ENCODE measurements around the gene VIL1. TPM values are rescaled to one million over a fixed set of nuclear protein-coding genes. Genes with fewer than 3 reads are reported as not detected.
A peak's percentile ranks its signal among the peaks of the same experiment; 100 is the strongest.

VIL1 gene
- total RNA-seq, 2 donors from 2014 or later, result 0.32 to 6.2 TPM

GRCh38 chr2:218428846-218429558 lies 10.1 kb downstream of the VIL1 start:
- H3K9me3 ChIP-seq (ENCODE audit: control insufficient read depth, low read length, poor library complexity, severe bottlenecking), result no peaks in the 10 kb centered on the region
- no peak for DNase-seq
- peaks cover 8% of the 10 kb centered on the region for H3K4me1 Mint-ChIP-seq
- H3K36me3 Mint-ChIP-seq (ENCODE audit: low read depth), result no peaks in the 10 kb centered on the region
- ATAC-seq, result no peak
- H3K27ac Mint-ChIP-seq, result peak overlapping the region; percentile 37
- no peak overlapping the region for H3K4me3 Mint-ChIP-seq
- H3K27me3 Mint-ChIP-seq, result no peaks in the 10 kb centered on the region

DNA sequence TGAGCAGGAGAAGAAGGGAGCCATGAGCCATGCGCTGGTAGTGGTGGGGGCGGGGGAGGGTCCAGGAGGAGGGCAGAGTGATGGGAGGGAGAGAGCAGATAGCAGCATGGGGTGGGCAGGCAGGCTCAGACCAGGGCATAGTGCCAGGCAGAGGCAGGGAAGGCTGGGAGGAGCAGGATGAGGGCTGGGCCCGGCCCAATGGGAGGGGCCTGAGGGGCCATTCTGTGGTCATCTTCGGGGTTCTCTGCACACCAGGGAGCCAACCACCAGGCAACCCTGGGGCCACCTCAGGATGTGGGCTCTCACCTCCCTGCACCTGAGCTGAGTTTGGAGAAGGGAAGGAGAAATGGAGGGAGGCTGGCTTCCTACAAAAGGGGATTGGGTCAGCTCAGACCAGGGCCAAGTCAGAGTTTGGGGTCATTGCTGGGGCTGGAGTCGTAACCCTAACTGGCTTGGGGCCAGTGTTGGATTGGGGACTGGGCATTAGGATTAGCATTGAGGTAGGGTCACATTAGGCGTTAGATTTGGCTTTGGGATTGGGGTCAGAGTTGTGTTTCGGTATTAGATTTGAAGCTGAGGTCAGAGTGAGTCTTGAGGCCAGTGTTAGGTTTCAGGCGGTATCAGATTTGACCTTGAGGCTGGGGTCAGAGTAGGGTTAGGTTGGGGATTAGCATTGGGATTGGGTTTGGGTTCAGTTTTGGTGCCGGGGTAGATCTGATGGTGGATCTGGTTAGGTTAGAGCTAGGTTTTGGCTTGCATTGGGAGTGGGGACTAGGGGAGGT lies 11.2 kb downstream of the VIL1 start:
- H3K4me3 Mint-ChIP-seq, result peak overlapping the region; percentile 8
- ATAC-seq, result no peak
- H3K36me3 Mint-ChIP-seq (ENCODE audit: low read depth), result peaks cover 2% of the 10 kb centered on the region
- no peaks in the 10 kb centered on the region for H3K27me3 Mint-ChIP-seq
- DNase-seq, result no peak
- no peaks in the 10 kb centered on the region for H3K9me3 ChIP-seq (ENCODE audit: control insufficient read depth, low read length, poor library complexity, severe bottlenecking)
- H3K27ac Mint-ChIP-seq, result peak overlapping the region; percentile 62
- peaks cover 12% of the 10 kb centered on the region for H3K4me1 Mint-ChIP-seq

DNA sequence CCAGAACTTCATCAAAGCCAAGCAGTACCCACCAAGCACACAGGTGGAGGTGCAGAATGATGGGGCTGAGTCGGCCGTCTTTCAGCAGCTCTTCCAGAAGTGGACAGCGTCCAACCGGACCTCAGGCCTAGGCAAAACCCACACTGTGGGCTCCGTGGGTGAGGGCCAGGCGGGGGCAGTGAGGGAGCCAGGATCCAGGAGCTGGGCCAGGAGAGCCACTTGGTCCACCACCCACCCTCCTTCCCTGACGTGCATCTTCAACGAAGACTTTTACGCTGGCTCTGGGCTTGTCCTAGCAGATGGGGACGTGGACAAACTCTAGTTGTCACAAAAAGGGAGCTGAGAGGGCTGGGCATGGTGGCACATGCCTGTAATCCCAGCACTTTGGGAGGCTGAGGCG lies 11.8 kb downstream of the VIL1 start:
- Mint-ChIP-seq H3K4me1 (peaks cover 12% of the 10 kb centered on the region), H3K27ac (peak overlapping the region; percentile 62), H3K36me3 (ENCODE audit: low read depth) (peaks cover 2% of the 10 kb centered on the region), H3K4me3 (no peak overlapping the region), H3K27me3 (no peaks in the 10 kb centered on the region)
- ATAC-seq, result no peak
- H3K9me3 ChIP-seq (ENCODE audit: control insufficient read depth, low read length, poor library complexity, severe bottlenecking), result no peaks in the 10 kb centered on the region
- DNase-seq, result no peak

GRCh38 chr2:218431878-218432277 lies 13.0 kb downstream of the VIL1 start:
- H3K4me3 Mint-ChIP-seq, result no peak overlapping the region
- H3K27me3 Mint-ChIP-seq, result no peaks in the 10 kb centered on the region
- peaks cover 2% of the 10 kb centered on the region for H3K36me3 Mint-ChIP-seq (ENCODE audit: low read depth)
- H3K9me3 ChIP-seq (ENCODE audit: control insufficient read depth, low read length, poor library complexity, severe bottlenecking), result no peaks in the 10 kb centered on the region
- DNase-seq (no peak), ATAC-seq (no peak)
- H3K27ac Mint-ChIP-seq, result no peak overlapping the region
- peaks cover 12% of the 10 kb centered on the region for H3K4me1 Mint-ChIP-seq

DNA sequence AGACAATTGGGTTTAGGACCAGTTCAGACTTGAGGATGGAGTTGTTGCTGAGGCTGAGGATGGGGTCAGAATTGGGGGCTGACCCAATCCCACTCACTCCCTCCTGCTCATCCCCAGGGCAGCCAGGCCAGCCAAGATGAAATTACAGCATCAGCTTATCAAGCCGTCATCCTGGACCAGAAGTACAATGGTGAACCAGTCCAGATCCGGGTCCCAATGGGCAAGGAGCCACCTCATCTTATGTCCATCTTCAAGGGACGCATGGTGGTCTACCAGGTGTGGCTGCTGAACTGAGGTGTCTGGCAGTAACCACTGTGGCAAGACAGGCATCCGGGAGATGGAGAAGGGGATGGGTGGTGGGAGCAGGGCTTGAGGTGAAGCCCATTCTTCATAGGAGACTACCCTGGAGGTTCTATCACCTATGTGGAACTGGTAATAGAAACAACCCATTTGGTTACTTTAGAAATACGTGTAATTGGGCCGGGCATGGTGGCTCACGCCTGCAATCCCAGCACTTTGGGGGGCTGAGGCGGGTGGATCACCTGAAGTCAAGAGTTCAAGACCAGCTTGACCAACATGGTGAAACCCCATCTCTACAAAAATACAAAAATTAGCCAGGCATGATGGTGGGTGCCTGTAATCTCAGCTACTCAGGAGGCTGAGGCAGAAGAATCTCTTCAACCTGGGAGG lies 13.9 kb downstream of the VIL1 start:
- Mint-ChIP-seq H3K27ac (no peak overlapping the region), H3K4me1 (peaks cover 12% of the 10 kb centered on the region), H3K36me3 (ENCODE audit: low read depth) (peaks cover 2% of the 10 kb centered on the region), H3K4me3 (no peak overlapping the region), H3K27me3 (no peaks in the 10 kb centered on the region)
- ATAC-seq, result no peak
- H3K9me3 ChIP-seq (ENCODE audit: control insufficient read depth, low read length, poor library complexity, severe bottlenecking), result no peaks in the 10 kb centered on the region
- DNase-seq, result no peak

DNA sequence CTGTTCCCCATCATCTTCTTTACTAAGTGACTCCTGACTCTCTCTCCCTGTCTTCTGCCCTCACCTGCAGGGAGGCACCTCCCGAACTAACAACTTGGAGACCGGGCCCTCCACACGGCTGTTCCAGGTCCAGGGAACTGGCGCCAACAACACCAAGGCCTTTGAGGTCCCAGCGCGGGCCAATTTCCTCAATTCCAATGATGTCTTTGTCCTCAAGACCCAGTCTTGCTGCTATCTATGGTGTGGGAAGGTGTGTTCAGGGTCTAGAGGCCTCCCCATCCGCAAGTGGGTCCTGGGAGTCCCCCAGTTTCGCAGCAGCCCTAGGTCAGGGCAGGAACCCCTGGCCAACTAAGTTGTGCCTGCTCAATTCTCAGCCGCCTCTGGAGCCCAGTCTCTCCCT lies 15.5 kb downstream of the VIL1 start:
- Mint-ChIP-seq H3K4me1 (peaks cover 14% of the 10 kb centered on the region), H3K27ac (peak overlapping the region; percentile 81), H3K4me3 (no peak overlapping the region), H3K36me3 (ENCODE audit: low read depth) (peaks cover 2% of the 10 kb centered on the region), H3K27me3 (no peaks in the 10 kb centered on the region)
- no peaks in the 10 kb centered on the region for H3K9me3 ChIP-seq (ENCODE audit: control insufficient read depth, low read length, poor library complexity, severe bottlenecking)
- no peak for ATAC-seq
- DNase-seq, result no peak

GRCh38 chr2:218435003-218435982 lies 16.4 kb downstream of the VIL1 start:
- Mint-ChIP-seq H3K27me3 (no peaks in the 10 kb centered on the region), H3K27ac (peak overlapping the region; percentile 81), H3K36me3 (ENCODE audit: low read depth) (peaks cover 2% of the 10 kb centered on the region), H3K4me3 (no peak overlapping the region), H3K4me1 (peaks cover 12% of the 10 kb centered on the region)
- no peak for DNase-seq
- ATAC-seq, result no peak
- no peaks in the 10 kb centered on the region for H3K9me3 ChIP-seq (ENCODE audit: control insufficient read depth, low read length, poor library complexity, severe bottlenecking)

GRCh38 chr2:218436992-218437391 lies 18.1 kb downstream of the VIL1 start:
- H3K36me3 Mint-ChIP-seq (ENCODE audit: low read depth), result peaks cover 2% of the 10 kb centered on the region
- no peaks in the 10 kb centered on the region for H3K9me3 ChIP-seq (ENCODE audit: control insufficient read depth, low read length, poor library complexity, severe bottlenecking)
- peak overlapping the region; percentile 77 for H3K27ac Mint-ChIP-seq
- no peak for DNase-seq
- ATAC-seq, result no peak
- H3K4me3 Mint-ChIP-seq, result no peak overlapping the region
- peaks cover 12% of the 10 kb centered on the region for H3K4me1 Mint-ChIP-seq
- H3K27me3 Mint-ChIP-seq, result no peaks in the 10 kb centered on the region

DNA sequence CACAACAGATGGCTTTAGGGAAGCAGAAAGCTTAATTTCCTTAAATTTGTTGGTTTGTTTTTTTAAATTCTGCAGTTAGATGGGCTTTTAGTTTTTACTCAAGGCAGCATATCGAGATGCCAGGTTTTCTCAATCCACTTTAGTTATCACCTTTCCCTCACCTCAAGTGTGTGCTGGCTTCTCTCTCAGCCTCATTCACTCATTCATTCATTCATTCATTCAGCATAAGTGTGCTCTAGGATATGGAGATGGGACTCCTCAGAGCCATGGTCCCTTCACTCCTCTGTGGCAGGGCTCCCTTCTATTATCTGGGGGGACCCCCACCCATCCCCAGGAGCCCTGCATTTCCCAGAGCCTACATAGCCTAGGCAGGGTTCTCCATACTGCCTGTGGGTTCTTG lies 19.0 kb downstream of the VIL1 start:
- no peak overlapping the region for H3K27ac Mint-ChIP-seq
- H3K4me3 Mint-ChIP-seq, result no peak overlapping the region
- peaks cover 11% of the 10 kb centered on the region for H3K4me1 Mint-ChIP-seq
- peaks cover 2% of the 10 kb centered on the region for H3K36me3 Mint-ChIP-seq (ENCODE audit: low read depth)
- ATAC-seq (no peak), DNase-seq (no peak)
- no peaks in the 10 kb centered on the region for H3K27me3 Mint-ChIP-seq
- no peaks in the 10 kb centered on the region for H3K9me3 ChIP-seq (ENCODE audit: control insufficient read depth, low read length, poor library complexity, severe bottlenecking)

- Mint-ChIP-seq H3K36me3 (ENCODE audit: low read depth) (peaks cover 2% of the 10 kb centered on the region), H3K4me3 (no peak overlapping the region), H3K4me1 (peaks cover 11% of the 10 kb centered on the region), H3K27ac (no peak overlapping the region), H3K27me3 (no peaks in the 10 kb centered on the region)
- ATAC-seq, result no peak
- no peak for DNase-seq
- H3K9me3 ChIP-seq (ENCODE audit: control insufficient read depth, low read length, poor library complexity, severe bottlenecking), result no peaks in the 10 kb centered on the region
Measured at GRCh38 chr2:218438596-218438995, 19.7 kb downstream of the VIL1 start.

DNA sequence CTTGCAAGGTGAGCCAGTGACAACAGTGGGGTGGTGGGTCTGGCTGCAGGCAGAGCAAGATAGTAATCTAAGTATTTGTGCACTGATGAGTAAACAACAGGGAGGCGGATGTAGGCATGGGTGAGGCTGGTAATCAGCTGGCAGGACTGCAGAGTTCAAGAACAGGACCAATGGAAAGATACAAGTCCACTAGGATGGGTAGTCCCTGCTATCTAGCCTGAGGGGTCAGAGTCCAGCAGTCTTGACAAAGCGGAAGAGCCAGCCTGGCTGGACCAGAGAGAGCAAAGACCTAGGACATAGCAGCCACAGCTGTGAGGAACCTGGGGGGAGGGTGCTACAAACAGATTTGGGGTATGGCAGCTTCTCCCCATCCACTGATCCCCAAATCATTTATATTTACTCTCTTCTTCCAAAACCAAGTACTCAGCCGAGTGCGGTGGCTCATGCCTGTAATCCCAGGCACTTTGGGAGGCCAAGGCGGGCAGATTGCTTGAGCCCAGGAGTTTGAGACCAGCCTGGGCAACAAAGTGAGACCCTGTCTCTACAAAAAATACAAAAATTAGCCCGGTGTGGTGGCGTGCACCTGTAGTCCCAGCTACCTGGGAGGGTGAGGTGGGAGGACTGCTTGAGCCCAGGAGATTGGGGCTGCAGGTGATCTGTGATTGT lies 25.9 kb downstream of the VIL1 start:
- peaks cover 7% of the 10 kb centered on the region for H3K4me1 Mint-ChIP-seq
- DNase-seq (no peak), ATAC-seq (no peak)
- H3K27ac Mint-ChIP-seq, result no peak overlapping the region
- peaks cover 4% of the 10 kb centered on the region for H3K36me3 Mint-ChIP-seq (ENCODE audit: low read depth)
- H3K4me3 Mint-ChIP-seq, result no peak overlapping the region
- no peaks in the 10 kb centered on the region for H3K9me3 ChIP-seq (ENCODE audit: control insufficient read depth, low read length, poor library complexity, severe bottlenecking)
- H3K27me3 Mint-ChIP-seq, result no peaks in the 10 kb centered on the region

- Mint-ChIP-seq H3K27ac (no peak overlapping the region), H3K36me3 (ENCODE audit: low read depth) (peaks cover 4% of the 10 kb centered on the region), H3K4me1 (peaks cover 6% of the 10 kb centered on the region), H3K4me3 (no peak overlapping the region), H3K27me3 (no peaks in the 10 kb centered on the region)
- DNase-seq (no peak), ATAC-seq (no peak)
- no peaks in the 10 kb centered on the region for H3K9me3 ChIP-seq (ENCODE audit: control insufficient read depth, low read length, poor library complexity, severe bottlenecking)
Measured at GRCh38 chr2:218445602-218446001, 26.7 kb downstream of the VIL1 start.
